K562 (cell line): Measurements from ENCODE around the gene DCHS2. TPM values are rescaled to one million over a fixed set of nuclear protein-coding genes. Genes with fewer than 3 reads are reported as not detected.

Source experiments
- ARNT ChIP-seq, 2 experiments: fragments of 450-650 bp; IDR thresholded peaks; 2 replicates each; pipeline ENCODE4 v1.6.1; 2016; ENCODE audit warnings: mild to moderate bottlenecking in 1 of 2
- BHLHE40 ChIP-seq: IDR thresholded peaks from 2 replicates; pipeline ENCODE4 v1.6.1; 2011; ENCODE audit warnings: low read length, improper control_type of control experiment
- CBFA2T3 ChIP-seq: fragments of 450-650 bp; IDR thresholded peaks from 2 replicates; pipeline ENCODE4 v1.6.1; 2017
- DPF2 ChIP-seq: fragments of 450-650 bp; IDR thresholded peaks from 2 replicates; pipeline ENCODE4 v1.6.1; 2016
- EHMT2 ChIP-seq: fragments of 450-650 bp; IDR thresholded peaks from 2 replicates; pipeline ENCODE4 v1.6.1; 2018; ENCODE audit warnings: antibody characterized with exemption
- ELF1 ChIP-seq: fragments of 200-800 bp; sonication (Bioruptor generic); IDR thresholded peaks from 2 replicates; pipeline ENCODE4 v1.6.1; 2016; ENCODE audit warnings: missing genetic modification characterization, missing compliant biosample characterization
- KLF16 ChIP-seq: IDR thresholded peaks from 2 replicates; pipeline ENCODE4 v1.6.1; 2016; ENCODE audit warnings: antibody characterized with exemption
- NFE2 ChIP-seq: IDR thresholded peaks from 2 replicates; pipeline ENCODE4 v1.6.1; 2014; ENCODE audit warnings: antibody characterized with exemption, low read depth
- NFIC ChIP-seq: fragments of 450-650 bp; IDR thresholded peaks from 2 replicates; pipeline ENCODE4 v1.6.1; 2017; ENCODE audit warnings: mild to moderate bottlenecking, inconsistent platforms
- SMAD4 ChIP-seq: fragments of 250-450 bp; sonication (Bioruptor Pico); conservative IDR thresholded peaks from 2 replicates; pipeline ENCODE4 v1.8.0; 2021; ENCODE audit warnings: inconsistent platforms, mild to moderate bottlenecking, moderate library complexity
- STAT5A ChIP-seq: IDR thresholded peaks from 2 replicates; pipeline ENCODE4 v1.6.1; 2012; ENCODE audit warnings: low read length, inconsistent platforms, borderline replicate concordance
- TEAD4 ChIP-seq, 2 experiments: sonication (generic) in 1 of 2; formaldehyde crosslinking in 1 of 2; IDR thresholded peaks; 2 replicates each; pipeline versions ENCODE4 v1.6.1 to v1.8.0; 2012 to 2022; ENCODE audit warnings: borderline replicate concordance in 1 of 2, inconsistent platforms in 1 of 2, low read length in 1 of 2, mild to moderate bottlenecking in 1 of 2, missing genetic modification reagents in 1 of 2
- TOE1 ChIP-seq, 2 experiments: fragments of 450-650 bp in 1 of 2; sonication (generic) in 1 of 2; formaldehyde crosslinking in 1 of 2; IDR thresholded peaks; 2 replicates each; pipeline versions ENCODE4 v1.7.1 to v1.8.0; 2016 to 2022; ENCODE audit warnings: borderline replicate concordance in 2 of 2, mild to moderate bottlenecking in 2 of 2, antibody characterized with exemption in 1 of 2, inconsistent platforms in 1 of 2, low read depth in 1 of 2, missing genetic modification reagents in 1 of 2, moderate library complexity in 1 of 2
- polyA plus RNA-seq, 8 experiments: library from polyadenylated mRNA; depleted of rRNA in 4 of 8; stranded (reverse) in 5 of 8; unstranded in 3 of 8; fragments of >200 nt; fragmentation: Nextera tagmentation in 2 of 8; fragmentation: Illumina TruSeq in 1 of 8; extraction: Ambion mirVana in 2 of 8; extraction: Trizol in 1 of 8; gene quantifications; 2 replicates each; pipeline versions ENCODE4 v1.2.1 to v1.2.3, GENCODE V29; 2011 to 2014; ENCODE audit warnings: inconsistent platforms in 1 of 8, missing spikeins in 1 of 8
- total RNA-seq, 7 experiments: library from RNA; depleted of rRNA in 6 of 7; stranded (reverse); fragments of >200 nt in 6 of 7; fragmentation: Illumina TruSeq in 2 of 7; extraction: Trizol in 2 of 7; gene quantifications; 2 replicates each; pipeline versions ENCODE4 v1.2.1 to v1.2.3, GENCODE V29; 2011 to 2021; ENCODE audit warnings: low replicate concordance in 1 of 7
- TF ChIP-seq, protein P1 (sequence below): fragments of 450-650 bp; IDR thresholded peaks from 2 replicates; pipeline ENCODE4 v1.6.1; 2017; ENCODE audit warnings: antibody characterized with exemption, mild to moderate bottlenecking
- TF ChIP-seq, protein P2 (sequence below), 2 experiments: IDR thresholded peaks in 1 of 2; conservative IDR thresholded peaks in 1 of 2; 2 replicates each; pipeline ENCODE4 v1.6.1; 2016; ENCODE audit warnings: low read depth in 2 of 2, mild to moderate bottlenecking in 1 of 2, missing compliant biosample characterization in 1 of 2, missing genetic modification characterization in 1 of 2, moderate library complexity in 1 of 2
- TF ChIP-seq, protein P3 (sequence below): fragments of 450-650 bp; IDR thresholded peaks from 2 replicates; pipeline ENCODE4 v1.6.1; 2018; ENCODE audit not compliant: partially characterized antibody

DCHS2 gene
- total and polyA plus RNA-seq, 9 of the 15 experiments (the other 6 are each of a cell fraction or from before 2014, with no cell fraction given) = 0.49 to 7.1 (median 5.3) TPM

DNA sequence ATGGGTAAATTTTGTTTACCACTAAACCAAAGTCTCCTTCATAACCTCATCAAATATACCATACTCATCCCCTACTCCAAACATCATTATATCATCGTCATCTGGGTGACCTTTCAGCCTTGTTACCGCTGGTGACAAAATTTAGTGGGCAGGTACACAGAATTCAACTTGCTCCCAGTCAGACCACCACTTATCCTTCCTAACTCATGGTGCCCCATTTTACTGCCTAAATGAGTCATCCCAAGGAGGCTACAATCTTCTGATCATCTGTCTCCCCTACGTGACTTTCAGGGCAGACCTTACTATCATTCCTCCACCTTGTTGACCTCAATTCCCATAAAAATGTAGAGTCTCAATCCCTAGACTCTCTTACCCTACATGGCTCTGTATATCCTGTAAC is 49.6 kb downstream of the DCHS2 start (continued):
- TF ChIP-seq, protein P1, sequence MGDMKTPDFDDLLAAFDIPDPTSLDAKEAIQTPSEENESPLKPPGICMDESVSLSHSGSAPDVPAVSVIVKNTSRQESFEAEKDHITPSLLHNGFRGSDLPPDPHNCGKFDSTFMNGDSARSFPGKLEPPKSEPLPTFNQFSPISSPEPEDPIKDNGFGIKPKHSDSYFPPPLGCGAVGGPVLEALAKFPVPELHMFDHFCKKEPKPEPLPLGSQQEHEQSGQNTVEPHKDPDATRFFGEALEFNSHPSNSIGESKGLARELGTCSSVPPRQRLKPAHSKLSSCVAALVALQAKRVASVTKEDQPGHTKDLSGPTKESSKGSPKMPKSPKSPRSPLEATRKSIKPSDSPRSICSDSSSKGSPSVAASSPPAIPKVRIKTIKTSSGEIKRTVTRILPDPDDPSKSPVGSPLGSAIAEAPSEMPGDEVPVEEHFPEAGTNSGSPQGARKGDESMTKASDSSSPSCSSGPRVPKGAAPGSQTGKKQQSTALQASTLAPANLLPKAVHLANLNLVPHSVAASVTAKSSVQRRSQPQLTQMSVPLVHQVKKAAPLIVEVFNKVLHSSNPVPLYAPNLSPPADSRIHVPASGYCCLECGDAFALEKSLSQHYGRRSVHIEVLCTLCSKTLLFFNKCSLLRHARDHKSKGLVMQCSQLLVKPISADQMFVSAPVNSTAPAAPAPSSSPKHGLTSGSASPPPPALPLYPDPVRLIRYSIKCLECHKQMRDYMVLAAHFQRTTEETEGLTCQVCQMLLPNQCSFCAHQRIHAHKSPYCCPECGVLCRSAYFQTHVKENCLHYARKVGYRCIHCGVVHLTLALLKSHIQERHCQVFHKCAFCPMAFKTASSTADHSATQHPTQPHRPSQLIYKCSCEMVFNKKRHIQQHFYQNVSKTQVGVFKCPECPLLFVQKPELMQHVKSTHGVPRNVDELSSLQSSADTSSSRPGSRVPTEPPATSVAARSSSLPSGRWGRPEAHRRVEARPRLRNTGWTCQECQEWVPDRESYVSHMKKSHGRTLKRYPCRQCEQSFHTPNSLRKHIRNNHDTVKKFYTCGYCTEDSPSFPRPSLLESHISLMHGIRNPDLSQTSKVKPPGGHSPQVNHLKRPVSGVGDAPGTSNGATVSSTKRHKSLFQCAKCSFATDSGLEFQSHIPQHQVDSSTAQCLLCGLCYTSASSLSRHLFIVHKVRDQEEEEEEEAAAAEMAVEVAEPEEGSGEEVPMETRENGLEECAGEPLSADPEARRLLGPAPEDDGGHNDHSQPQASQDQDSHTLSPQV = peak; percentile 61; the same call in 1 of the 2 replicates
- TF ChIP-seq ELF1 (no peak), EHMT2 (peak; percentile 81), ARNT (IDR thresholded peaks at IDR 0.05) (0 out of 4 replicates have a peak, but pooled peaks of 1 of the 2 experiments have one; percentile 27), TEAD4 (IDR thresholded peaks at IDR 0.05; ENCODE audit: low read length) (peak; percentile 84), TEAD4 (CRISPR knock-in tag; IDR thresholded peaks at IDR 0.05; ENCODE audit: borderline replicate concordance) (no peak), TOE1 (IDR thresholded peaks at IDR 0.05; ENCODE audit: borderline replicate concordance) (0 out of 2 replicates have a peak, but pooled peaks have one; percentile 20), TOE1 (CRISPR knock-in tag; IDR thresholded peaks at IDR 0.05; ENCODE audit: borderline replicate concordance, low read depth) (no peak), CBFA2T3 (peak; percentile 91), STAT5A (peak; percentile 43; the same call in 1 of the 2 replicates), NFIC (peak; percentile 41), DPF2 (peak; percentile 92), NFE2 (peak; percentile 25; the same call in 1 of the 2 replicates), SMAD4 (CRISPR knock-in tag) (0 out of 2 replicates have a peak, but pooled peaks have one; percentile 15), KLF16 (peak; percentile 63; the same call in 1 of the 2 replicates), BHLHE40 (no peak)
- TF ChIP-seq, protein P2, sequence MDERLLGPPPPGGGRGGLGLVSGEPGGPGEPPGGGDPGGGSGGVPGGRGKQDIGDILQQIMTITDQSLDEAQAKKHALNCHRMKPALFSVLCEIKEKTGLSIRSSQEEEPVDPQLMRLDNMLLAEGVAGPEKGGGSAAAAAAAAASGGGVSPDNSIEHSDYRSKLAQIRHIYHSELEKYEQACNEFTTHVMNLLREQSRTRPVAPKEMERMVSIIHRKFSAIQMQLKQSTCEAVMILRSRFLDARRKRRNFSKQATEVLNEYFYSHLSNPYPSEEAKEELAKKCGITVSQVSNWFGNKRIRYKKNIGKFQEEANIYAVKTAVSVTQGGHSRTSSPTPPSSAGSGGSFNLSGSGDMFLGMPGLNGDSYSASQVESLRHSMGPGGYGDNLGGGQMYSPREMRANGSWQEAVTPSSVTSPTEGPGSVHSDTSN (CRISPR knock-in tag; IDR thresholded peaks at IDR 0.05; ENCODE audit: low read depth) = no peak
- TF ChIP-seq, protein P2 (tag; conservative IDR thresholded peaks at IDR 0.05; ENCODE audit: low read depth) = no peak
- TF ChIP-seq, protein P3, sequence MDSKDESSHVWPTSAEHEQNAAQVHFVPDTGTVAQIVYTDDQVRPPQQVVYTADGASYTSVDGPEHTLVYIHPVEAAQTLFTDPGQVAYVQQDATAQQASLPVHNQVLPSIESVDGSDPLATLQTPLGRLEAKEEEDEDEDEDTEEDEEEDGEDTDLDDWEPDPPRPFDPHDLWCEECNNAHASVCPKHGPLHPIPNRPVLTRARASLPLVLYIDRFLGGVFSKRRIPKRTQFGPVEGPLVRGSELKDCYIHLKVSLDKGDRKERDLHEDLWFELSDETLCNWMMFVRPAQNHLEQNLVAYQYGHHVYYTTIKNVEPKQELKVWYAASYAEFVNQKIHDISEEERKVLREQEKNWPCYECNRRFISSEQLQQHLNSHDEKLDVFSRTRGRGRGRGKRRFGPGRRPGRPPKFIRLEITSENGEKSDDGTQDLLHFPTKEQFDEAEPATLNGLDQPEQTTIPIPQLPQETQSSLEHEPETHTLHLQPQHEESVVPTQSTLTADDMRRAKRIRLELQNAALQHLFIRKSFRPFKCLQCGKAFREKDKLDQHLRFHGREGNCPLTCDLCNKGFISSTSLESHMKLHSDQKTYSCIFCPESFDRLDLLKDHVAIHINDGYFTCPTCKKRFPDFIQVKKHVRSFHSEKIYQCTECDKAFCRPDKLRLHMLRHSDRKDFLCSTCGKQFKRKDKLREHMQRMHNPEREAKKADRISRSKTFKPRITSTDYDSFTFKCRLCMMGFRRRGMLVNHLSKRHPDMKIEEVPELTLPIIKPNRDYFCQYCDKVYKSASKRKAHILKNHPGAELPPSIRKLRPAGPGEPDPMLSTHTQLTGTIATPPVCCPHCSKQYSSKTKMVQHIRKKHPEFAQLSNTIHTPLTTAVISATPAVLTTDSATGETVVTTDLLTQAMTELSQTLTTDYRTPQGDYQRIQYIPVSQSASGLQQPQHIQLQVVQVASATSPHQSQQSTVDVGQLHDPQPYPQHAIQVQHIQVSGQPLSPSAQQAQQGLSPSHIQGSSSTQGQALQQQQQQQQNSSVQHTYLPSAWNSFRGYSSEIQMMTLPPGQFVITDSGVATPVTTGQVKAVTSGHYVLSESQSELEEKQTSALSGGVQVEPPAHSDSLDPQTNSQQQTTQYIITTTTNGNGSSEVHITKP = peak; percentile 7
